Caco-2 (cell line): ENCODE measurements around the gene RAPGEF5. TPM values are rescaled to one million over a fixed set of nuclear protein-coding genes. Genes with fewer than 3 reads are reported as not detected.

Experiments
- BruUV-seq: library from RNA; stranded (reverse); fragments of 400-500 nt; replicated peaks from 2 replicates; lab custom pipeline; 2021; lab: Mats Ljungman, UMichigan
- CTCF ChIA-PET: fragments of 300-600 bp; sonication (Branson Sonifier 250); formaldehyde crosslinking; loops from one replicate; lab custom pipeline; 2022; ENCODE audit warnings: antibody characterized with exemption; lab: Charles Lee
- POLR2A ChIA-PET: fragments of 300-600 bp; sonication (Branson Sonifier 250); formaldehyde crosslinking; loops from one replicate; lab custom pipeline; 2022; ENCODE audit warnings: antibody characterized with exemption; lab: Charles Lee
- DNase-seq, 2 experiments: peaks; one replicate each; pipeline versions ENCODE4 v3.0.0 to v3.0.0-alpha.2; 2020 to 2022
- H3K27me3 ChIP-seq: replicated peaks from 2 replicates; pipeline ENCODE4 v1.6.0; 2011; ENCODE audit warnings: low read length; ENCODE audit not compliant: control insufficient read depth, insufficient read depth
- H3K36me3 ChIP-seq: 2 replicates; pipeline ENCODE4 v1.5.1; 2011; ENCODE audit warnings: low read length; ENCODE audit not compliant: control insufficient read depth, insufficient read depth
- H3K4me1 ChIP-seq: fragments of 250-450 bp; sonication (Bioruptor Pico); 2 replicates; pipeline ENCODE4 v1.5.1; 2020; ENCODE audit warnings: mild to moderate bottlenecking
- H3K4me3 ChIP-seq: 2 replicates; pipeline ENCODE4 v1.5.1; 2011; ENCODE audit warnings: low read depth, mild to moderate bottlenecking, control low read depth, low read length
- H3K9me3 ChIP-seq: fragments of 250-450 bp; sonication (Bioruptor Pico); 2 replicates; pipeline ENCODE4 v1.5.1; 2020; ENCODE audit warnings: mild to moderate bottlenecking, moderate library complexity
- H3K27ac Mint-ChIP-seq: one replicate; pipeline ENCODE4 v1.8.0; 2022; ENCODE audit warnings: mixed read lengths; ENCODE audit not compliant: unreplicated experiment
- H3K27me3 Mint-ChIP-seq: one replicate; pipeline ENCODE4 v1.8.0; 2022; ENCODE audit warnings: mixed read lengths; ENCODE audit not compliant: insufficient read depth, unreplicated experiment
- H3K36me3 Mint-ChIP-seq: one replicate; pipeline ENCODE4 v1.8.0; 2022; ENCODE audit warnings: mild to moderate bottlenecking, mixed read lengths; ENCODE audit not compliant: insufficient read depth, unreplicated experiment
- H3K4me1 Mint-ChIP-seq: one replicate; pipeline ENCODE4 v1.8.0; 2022; ENCODE audit warnings: low read depth, mixed read lengths; ENCODE audit not compliant: unreplicated experiment
- H3K4me3 Mint-ChIP-seq: one replicate; pipeline ENCODE4 v1.8.0; 2022; ENCODE audit warnings: mild to moderate bottlenecking, moderate library complexity, mixed read lengths; ENCODE audit not compliant: unreplicated experiment
- H3K9me3 Mint-ChIP-seq: one replicate; pipeline ENCODE4 v1.8.0; 2022; ENCODE audit warnings: mixed read lengths; ENCODE audit not compliant: unreplicated experiment
- intact Hi-C: fragments of 100-400 bp; cut with micrococcal nuclease; formaldehyde crosslinking; loops from one replicate; pipeline ENCODE4 v1.10.0; 2022; ENCODE audit not compliant: unreplicated experiment
- total RNA-seq: library from RNA; stranded (reverse); gene quantifications from 2 replicates; pipeline ENCODE4 v1.2.3, GENCODE V29; 2022
- TF ChIP-seq, protein P1 (sequence below), 2 experiments: fragments of 200-600 bp in 1 of 2; IDR thresholded peaks; 1 replicate in 1 of 2; 2 replicates in 1 of 2; pipeline versions ENCODE4 v1.5.1 to v1.8.0; 2011 to 2022; ENCODE audit warnings: antibody characterized with exemption in 1 of 2, control low read depth in 1 of 2, inconsistent platforms in 1 of 2, low read depth in 1 of 2, low read length in 1 of 2, mild to moderate bottlenecking in 1 of 2, moderate library complexity in 1 of 2; ENCODE audit not compliant: insufficient read depth in 1 of 2, severe bottlenecking in 1 of 2, unreplicated experiment in 1 of 2

RAPGEF5 gene
- total RNA-seq, 1 experiment from 2014 or later, result 16.9 TPM

DNA sequence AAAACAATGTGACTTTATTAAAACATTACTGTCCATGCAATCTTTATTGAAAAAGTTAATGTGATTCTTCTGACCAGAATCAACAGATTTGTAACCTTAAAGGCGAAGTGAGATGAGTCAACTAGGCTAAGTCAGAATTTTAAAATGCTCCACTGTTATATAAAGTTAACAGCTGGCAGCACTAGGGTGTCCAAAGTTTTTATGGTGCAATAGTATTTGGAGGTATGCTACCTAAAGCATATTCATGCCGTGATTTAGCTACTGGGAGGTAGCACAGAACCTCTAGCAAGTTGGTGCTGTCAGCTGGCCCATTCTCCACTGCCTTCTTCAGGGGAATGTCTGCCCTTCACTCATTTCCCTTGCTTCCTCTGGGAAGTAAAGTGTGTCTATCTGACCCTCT is 126.7 kb downstream of the RAPGEF5 start:
- intact Hi-C loops, result no loop called here
- Histone ChIP-seq H3K4me1 (no peaks in the 10 kb centered on the region), H3K27me3 (no peaks in the 10 kb centered on the region), H3K9me3 (no peaks in the 10 kb centered on the region), H3K36me3 (no peaks in the 10 kb centered on the region; the same call in 1 of the 2 replicates), H3K4me3 (no peak overlapping the region)
- H3K9me3 Mint-ChIP-seq, result no peaks in the 10 kb centered on the region
- H3K27ac Mint-ChIP-seq, result no peak overlapping the region
- TF ChIP-seq, protein P1, sequence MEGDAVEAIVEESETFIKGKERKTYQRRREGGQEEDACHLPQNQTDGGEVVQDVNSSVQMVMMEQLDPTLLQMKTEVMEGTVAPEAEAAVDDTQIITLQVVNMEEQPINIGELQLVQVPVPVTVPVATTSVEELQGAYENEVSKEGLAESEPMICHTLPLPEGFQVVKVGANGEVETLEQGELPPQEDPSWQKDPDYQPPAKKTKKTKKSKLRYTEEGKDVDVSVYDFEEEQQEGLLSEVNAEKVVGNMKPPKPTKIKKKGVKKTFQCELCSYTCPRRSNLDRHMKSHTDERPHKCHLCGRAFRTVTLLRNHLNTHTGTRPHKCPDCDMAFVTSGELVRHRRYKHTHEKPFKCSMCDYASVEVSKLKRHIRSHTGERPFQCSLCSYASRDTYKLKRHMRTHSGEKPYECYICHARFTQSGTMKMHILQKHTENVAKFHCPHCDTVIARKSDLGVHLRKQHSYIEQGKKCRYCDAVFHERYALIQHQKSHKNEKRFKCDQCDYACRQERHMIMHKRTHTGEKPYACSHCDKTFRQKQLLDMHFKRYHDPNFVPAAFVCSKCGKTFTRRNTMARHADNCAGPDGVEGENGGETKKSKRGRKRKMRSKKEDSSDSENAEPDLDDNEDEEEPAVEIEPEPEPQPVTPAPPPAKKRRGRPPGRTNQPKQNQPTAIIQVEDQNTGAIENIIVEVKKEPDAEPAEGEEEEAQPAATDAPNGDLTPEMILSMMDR (IDR thresholded peaks at IDR 0.05; ENCODE audit: insufficient read depth in 1 of 2, low read depth in 1 of 2, low read length in 1 of 2, severe bottlenecking in 1 of 2, unreplicated experiment in 1 of 2), result no peak
- H3K4me3 Mint-ChIP-seq, result no peak overlapping the region
- no TSS peak for BruUV-seq
- no peaks in the 10 kb centered on the region for H3K27me3 Mint-ChIP-seq
- CTCF ChIA-PET, result interaction anchor here (0.6 kb wide), 1 partner anchor 40 kb away, joined by 3 read pairs; no protein-coding TSS in a partner anchor
- POLR2A ChIA-PET, result no interaction called here
- H3K36me3 Mint-ChIP-seq, result no peaks in the 10 kb centered on the region
- peaks cover 8% of the 10 kb centered on the region for H3K4me1 Mint-ChIP-seq
- no peak for DNase-seq

- no peaks in the 10 kb centered on the region for H3K4me1 ChIP-seq
- TF ChIP-seq, protein P1 (IDR thresholded peaks at IDR 0.05; ENCODE audit: insufficient read depth in 1 of 2, low read depth in 1 of 2, low read length in 1 of 2, severe bottlenecking in 1 of 2, unreplicated experiment in 1 of 2), result no peak
- H3K27ac Mint-ChIP-seq, result no peak overlapping the region
- H3K9me3 Mint-ChIP-seq, result no peaks in the 10 kb centered on the region
- no peaks in the 10 kb centered on the region for H3K9me3 ChIP-seq
- no peaks in the 10 kb centered on the region for H3K27me3 Mint-ChIP-seq
- no peak overlapping the region for H3K4me3 ChIP-seq
- ChIA-PET POLR2A (no interaction called here), CTCF (no interaction called here)
- no peak for DNase-seq
- H3K27me3 ChIP-seq, result no peaks in the 10 kb centered on the region
- no peaks in the 10 kb centered on the region; the same call in 1 of the 2 replicates for H3K36me3 ChIP-seq
- intact Hi-C loops, result no loop called here
- no peaks in the 10 kb centered on the region for H3K36me3 Mint-ChIP-seq
- H3K4me1 Mint-ChIP-seq, result peaks cover 8% of the 10 kb centered on the region
- H3K4me3 Mint-ChIP-seq, result no peak overlapping the region
- no TSS peak for BruUV-seq
Observed at GRCh38 chr7:22229148-22229547, 127.8 kb downstream of the RAPGEF5 start.

GRCh38 chr7:22223807-22224206 is 133.1 kb downstream of the RAPGEF5 start:
- H3K36me3 ChIP-seq, result peaks cover 2% of the 10 kb centered on the region; the same call in 1 of the 2 replicates
- no peak for DNase-seq
- BruUV-seq, result no TSS peak
- no peaks in the 10 kb centered on the region for H3K9me3 Mint-ChIP-seq
- no peaks in the 10 kb centered on the region for H3K27me3 ChIP-seq
- H3K4me3 ChIP-seq, result no peak overlapping the region
- H3K36me3 Mint-ChIP-seq, result no peaks in the 10 kb centered on the region
- CTCF ChIA-PET, result no interaction called here
- H3K4me3 Mint-ChIP-seq, result no peak overlapping the region
- POLR2A ChIA-PET, result no interaction called here
- H3K4me1 Mint-ChIP-seq, result no peaks in the 10 kb centered on the region
- intact Hi-C loops, result no loop called here
- TF ChIP-seq, protein P1 (IDR thresholded peaks at IDR 0.05; ENCODE audit: insufficient read depth in 1 of 2, low read depth in 1 of 2, low read length in 1 of 2, severe bottlenecking in 1 of 2, unreplicated experiment in 1 of 2), result no peak
- no peaks in the 10 kb centered on the region for H3K27me3 Mint-ChIP-seq
- no peaks in the 10 kb centered on the region for H3K4me1 ChIP-seq
- H3K9me3 ChIP-seq, result peaks cover 6% of the 10 kb centered on the region; the same call in 1 of the 2 replicates
- H3K27ac Mint-ChIP-seq, result no peak overlapping the region
